HG02973 (cell line): ENCODE results near the gene LYPD6B.

Source experiments
- ATAC-seq: cut with Tn5 transposase; IDR thresholded peaks from one replicate; pipeline ENCODE4 v1.9.1; 2021; ENCODE audit warnings: moderate library complexity; ENCODE audit not compliant: unreplicated experiment

The LYPD6B gene, protein sequence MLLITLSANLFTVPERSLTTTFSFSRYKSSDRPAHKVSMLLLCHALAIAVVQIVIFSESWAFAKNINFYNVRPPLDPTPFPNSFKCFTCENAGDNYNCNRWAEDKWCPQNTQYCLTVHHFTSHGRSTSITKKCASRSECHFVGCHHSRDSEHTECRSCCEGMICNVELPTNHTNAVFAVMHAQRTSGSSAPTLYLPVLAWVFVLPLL

DNA sequence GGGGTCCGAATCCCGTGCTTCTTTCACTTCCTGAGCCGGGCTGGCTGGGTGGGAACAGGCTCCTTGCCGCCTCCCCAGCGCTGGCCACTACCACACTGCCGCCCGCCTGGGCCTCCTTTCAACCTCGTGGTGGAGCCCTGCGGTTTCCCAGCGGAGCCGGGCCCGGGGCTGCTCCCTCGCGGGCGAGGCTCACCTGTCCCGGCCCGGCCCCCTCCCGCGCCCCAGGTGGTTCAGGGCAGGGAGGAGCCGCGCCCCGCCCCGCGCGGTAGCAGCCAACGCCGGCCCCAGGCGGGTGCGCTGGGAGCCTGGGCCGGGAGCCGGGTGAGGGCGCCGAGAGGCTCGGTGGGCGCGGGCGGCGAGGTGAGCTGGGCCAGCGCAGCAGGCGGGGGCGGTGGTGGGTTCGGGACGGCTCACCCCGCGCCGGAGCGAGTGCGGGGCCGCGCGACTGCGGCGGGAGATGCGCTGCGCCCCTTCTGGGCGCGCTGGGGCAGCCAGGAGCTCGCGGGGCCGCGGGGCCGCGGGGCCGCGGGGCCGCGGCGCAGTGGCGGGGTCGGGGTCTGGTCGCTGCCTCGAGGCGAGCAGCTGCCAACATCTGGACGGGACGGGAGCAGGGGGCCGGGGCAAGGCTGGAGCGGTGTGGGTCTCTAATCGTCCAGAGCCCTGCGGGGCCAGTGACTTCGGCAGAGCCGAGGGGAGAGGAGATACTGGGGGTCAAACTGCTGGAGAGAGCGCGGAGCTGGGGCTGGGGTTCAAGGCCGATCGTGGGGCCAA, at the start of gene LYPD6B:
LYPD6B (plus strand) TSS at position 258 of the 771 bp plus-strand sequence. CDS start 92,250 bp downstream, outside the sequence.
- peak; percentile 60 for ATAC-seq

DNA sequence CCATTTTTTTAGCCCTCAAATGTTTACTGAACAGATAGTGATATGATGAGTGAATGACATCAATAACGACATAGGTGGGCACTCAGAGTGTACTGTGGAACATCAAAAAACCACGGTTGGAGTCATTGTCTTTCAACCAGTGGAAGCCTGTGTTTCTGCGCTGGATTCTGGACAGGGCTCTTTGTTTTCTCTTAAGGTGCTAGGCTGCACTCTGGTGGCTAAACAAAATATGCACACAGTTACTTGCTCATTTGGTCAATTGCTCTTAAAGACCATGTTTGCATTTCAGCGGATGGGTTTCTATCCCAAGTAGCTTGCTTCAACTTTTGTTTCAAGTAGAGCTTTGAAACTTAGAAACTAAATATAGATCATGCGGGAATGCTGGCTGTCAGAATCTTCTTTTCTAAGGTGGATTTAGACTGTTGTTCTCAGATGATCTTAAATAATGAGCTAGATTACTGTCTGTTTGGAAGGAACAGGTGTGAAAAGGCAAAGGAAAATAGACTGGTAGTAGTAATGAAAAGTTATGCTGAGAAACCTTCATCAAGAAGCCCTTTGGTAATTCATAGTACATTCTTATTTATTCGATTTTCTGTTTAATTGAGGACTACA, 48.5 kb upstream of the LYPD6B start:
- peak; percentile 70 for ATAC-seq

DNA sequence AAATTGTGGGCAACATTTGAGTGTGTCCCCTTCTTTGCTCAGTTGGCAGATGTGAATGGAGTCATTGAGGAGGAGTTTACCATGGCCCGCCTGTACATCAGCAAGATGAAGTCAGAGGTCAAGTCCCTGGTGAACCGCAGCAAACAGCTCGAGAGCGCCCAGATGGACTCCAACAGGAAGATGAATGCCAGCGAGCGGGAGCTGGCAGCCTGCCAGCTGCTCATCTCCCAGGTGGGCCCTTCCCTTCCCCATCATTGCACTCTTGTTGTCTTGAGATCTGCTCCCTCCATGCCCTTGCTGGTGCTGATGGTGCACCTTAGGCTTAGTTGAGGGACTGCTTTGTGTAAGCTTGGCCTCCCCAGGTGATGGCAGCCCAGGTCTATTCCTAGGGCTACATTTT, 47.5 kb upstream of the LYPD6B start:
- ATAC-seq: no peak

DNA sequence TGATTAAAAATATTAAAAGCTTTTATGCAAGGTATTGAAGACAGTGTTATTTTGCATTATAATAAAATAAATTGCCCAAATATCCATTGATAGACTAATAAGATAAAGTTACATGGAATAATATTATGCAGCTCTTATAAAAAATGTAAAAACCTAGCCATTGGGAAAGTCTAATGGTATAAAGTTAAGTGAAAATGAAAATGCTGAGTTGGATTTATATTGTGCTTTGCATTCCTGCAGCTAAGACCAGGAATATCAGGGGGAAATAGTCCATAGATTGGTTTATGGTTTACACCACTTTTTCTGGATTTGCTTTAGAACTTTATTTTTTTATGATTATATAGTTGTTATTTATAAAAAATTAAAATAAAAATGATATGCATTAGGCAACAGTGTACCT, 46.1 kb upstream of the LYPD6B start:
- no peak for ATAC-seq

DNA sequence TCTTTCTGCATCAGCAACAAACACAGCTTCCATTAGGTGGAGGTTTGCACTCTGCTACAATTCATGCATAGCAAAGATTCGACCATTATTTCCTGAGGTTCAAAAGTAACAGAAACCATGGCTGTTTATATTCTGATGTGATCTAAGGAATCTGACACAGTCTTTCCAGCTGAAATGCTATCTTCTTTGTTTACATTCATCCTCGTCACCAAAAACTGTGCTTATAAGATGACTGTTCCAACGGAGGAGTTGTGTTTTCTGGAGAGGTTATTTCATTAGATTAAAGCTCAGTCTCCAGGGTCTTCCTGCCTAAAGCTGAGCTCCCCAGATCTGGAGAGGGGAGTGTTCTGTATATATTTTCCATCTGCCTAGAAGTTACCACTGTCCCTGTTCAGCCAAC, 45.1 kb upstream of the LYPD6B start:
- no peak for ATAC-seq

DNA sequence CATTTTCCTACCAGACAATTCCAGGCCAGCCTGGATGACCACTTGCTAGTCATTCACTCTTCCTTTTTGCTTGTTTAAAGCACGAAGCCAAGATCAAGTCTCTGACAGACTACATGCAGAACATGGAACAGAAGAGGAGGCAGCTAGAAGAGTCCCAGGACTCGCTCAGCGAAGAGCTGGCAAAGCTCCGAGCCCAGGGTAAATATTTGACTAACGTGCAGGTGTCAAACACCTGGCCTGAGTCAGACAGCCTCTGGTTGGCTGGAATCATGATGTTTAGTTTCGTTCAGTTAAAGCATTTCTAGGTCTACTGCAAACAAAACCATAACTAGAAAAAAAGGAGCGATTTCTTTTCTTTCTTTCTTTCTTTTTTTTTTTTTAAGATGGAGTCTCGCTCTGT, 44.2 kb upstream of the LYPD6B start:
- no peak for ATAC-seq

DNA sequence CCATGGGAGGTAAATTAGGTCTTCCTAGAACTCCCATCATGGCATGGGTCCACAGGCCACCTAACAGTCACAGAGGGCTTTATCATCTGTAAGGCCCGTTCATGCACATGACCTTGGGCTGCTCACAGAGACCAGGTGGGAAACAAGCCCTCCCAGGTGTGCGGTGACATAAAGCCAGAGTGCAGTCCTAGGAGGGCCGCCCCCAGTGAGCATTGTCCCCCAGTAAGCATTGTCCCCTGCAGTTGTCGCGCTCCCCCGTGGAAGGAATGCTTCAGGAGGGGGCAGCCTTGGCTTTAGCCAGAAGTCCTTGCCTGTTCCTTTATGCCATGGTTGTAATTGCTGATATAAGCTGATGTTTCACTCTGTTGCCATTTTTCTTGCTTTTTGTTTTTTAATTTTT, 41.7 kb upstream of the LYPD6B start:
- ATAC-seq: no peak

DNA sequence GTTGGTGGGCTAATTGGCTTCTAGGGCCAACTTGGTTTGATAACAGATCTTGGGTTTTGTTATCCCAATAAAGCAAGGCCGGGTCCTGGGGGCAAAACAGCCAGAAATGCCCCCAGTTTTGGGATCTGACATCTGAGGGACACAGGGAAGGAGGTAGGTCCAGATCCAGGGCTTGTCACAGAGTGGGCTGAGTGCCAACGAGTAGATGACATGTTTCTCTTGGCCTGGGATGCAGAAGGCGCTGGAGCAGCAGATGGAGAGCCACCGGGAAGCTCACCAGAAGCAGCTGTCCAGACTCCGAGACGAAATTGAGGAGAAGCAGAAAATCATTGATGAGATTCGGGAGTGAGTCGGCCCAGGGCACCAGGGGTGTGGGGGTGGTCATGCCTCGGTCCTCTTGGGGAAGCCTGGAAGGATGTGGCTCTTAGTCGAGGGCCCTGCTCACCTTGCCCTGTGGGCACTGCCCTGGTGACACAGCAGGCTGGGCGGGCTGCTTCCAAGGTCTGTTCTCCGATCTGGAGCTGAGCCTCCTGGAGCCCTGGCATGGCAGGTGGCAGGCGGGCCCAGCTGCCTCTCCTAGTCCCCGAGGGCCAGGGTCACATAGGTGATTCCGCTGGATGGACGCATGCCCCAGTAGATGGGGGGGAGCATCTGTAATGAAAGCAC, 40.2 kb upstream of the LYPD6B start:
- ATAC-seq: no peak

DNA sequence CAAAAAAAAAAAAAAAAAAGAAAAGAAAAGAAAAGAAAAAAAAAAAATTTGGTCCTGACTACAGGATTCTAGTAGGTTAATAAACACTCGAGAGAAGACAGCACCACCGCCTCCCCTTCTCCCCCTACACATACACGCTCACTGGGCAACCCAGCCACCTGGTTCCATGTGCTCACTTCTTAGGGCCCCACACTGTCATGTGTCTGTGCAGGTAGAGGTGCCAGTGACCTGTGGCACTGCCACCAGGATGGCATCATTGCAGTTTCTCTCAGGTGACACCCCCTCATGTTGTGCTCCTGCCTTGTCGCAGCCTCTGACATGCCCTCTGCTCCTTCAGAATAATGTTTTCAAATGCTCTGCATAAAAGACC, 39.7 kb upstream of the LYPD6B start:
- ATAC-seq: no peak

DNA sequence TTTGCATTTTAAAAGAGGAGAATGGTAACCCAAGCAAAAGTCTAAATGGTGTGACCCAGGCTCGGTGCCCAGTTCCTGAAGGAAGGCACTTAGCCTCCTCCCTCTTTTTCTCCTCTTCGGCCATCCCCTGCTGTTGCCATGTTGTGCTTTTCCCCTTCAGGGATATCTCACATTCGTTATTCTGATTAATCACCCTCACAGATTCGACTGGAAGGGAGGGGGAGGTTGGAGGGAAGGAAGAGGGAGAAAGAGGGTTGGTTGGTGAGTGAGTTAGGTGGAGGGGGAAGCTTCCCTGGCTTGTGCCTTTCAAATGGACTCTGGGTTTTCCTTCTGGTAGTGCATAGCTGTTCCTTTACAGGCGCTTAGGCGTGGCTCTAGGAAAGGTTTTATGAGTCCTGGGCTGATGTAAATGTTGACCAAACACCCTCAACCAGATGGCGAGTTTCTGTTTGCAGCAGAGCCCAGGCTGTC, 39.0 kb upstream of the LYPD6B start:
- no peak for ATAC-seq

DNA sequence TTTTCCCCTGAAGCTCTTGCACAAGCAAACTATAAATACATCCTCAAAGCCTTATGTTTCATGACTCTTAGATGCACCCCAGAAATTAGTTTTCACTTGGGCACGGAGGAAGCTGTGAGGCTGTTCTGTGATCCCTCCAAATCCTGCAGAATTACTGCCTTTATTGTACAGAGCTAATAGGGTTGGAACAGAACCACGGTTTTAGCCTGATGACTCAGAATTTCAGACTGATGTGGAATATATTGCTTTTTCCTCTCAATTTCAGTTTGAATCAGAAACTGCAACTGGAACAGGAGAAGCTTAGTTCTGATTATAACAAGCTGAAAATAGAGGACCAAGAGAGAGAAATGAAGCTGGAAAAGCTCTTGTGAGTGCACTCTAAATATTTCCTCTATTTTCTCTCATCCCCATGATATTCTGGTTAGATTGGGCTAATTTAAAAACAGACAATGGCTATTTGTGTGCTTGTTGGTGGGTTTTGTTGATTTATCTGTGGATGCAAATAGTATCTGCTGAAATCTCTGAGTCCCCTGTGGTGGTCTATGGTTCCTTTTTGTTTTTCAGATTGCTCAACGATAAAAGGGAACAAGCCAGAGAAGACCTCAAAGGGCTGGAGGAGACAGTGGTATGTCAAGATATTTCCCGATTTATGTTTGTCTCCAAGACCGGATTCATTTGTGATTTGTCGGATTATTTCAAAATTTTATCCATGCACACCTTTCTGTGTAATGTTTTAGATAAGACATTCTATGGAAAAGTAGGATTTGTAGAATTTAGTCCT, 38.2 kb upstream of the LYPD6B start:
- ATAC-seq: no peak

DNA sequence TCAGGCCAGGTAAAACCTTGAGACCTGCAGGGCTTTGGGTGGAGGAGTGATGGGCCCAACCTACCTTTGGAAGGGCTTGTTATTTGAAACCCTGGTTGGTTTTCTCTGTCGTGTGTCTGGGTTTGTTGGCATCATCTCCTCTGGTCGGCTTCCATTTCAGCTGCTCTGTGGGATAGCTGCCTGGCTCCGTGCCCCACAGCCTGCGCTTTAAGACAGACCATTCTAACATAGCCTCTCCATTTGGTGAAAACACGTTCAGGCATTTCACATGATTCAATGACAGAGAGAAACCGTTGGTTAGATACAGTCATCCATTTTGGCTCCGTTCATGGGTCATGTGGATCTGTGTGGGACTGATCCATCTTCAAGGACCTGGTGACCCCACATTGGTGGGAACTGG, 37.0 kb upstream of the LYPD6B start:
- no peak for ATAC-seq

DNA sequence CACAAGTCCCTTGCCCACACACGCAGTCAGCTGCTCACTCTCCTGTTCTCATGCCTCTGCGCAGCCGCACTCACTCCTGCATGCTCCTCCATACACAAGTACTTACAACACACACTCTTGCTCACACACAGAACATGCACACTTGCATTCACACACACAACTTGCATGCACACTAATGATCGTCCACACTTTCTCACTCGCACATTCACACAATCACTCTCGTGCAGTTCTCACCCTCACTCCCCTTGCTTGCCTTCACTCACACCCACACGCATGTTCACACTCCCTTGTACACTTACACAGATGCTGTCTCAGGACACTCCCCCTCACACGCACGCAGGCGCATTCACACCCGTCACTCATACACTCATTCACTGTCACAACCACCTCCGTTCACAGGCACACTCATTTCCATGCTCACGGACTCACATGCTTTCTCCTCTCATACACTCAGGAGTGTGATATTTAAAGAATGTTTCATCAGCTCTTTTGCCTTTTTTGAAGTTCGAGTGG, 36.1 kb upstream of the LYPD6B start:
- ATAC-seq: no peak

DNA sequence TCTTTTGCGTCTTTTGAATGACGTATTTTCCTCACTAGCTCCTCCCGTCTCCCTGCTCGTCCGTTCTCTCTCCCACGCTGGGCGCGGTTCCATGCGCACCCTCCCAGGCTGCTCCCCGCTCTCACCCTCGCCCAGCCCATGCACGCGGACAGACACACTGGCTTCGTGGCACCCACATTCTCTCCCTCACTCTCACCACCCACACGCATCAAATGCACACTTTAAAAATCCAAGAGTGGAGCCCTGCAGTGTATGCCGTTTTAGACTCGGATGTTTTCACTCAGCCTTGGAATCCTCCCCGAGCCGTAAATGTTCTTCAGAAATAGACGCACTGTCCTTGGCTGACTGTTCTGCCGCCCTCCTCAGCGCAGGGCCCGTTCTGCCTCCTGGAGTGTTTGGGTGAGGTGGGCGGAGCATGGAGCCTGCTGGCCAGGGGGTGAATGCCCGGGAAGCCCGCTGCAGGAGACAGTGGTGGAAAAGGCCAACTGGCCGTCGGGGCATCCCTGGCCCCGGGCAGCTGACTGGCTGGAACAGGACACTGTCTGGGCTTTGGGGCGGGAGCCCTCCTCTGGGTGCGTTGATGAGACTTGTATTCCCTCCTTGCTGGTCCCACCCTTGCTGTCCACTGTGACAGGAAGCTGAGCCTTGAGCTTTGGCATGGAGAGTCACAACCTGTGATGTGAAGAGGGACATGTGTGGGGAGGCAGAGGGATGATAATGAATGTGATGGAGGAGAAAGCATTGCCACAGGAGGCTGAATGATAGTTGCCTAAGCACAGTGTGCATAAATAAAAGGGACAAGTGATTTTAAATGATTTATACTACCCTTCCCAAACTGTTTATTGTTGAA, 35.4 kb upstream of the LYPD6B start:
- ATAC-seq: no peak

DNA sequence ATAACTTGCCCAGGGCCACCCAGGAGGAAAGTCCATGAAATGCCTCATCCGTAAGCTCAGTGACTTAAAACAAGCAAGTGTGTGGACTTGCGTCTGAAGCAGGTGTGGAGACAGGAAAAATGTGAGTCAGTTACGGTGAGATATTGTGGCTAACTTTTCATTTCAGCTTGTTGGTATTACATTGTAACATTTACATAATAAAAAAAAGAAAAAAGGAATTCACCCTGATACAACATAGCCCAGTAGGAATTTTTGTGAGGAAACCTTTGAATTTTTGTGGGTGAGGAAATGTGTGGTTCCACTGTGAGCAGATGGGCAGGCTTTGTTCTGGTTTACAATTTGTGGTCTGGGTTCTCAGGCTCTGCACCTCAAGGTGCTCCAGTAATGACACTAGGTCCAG, 33.7 kb upstream of the LYPD6B start:
- no peak for ATAC-seq

DNA sequence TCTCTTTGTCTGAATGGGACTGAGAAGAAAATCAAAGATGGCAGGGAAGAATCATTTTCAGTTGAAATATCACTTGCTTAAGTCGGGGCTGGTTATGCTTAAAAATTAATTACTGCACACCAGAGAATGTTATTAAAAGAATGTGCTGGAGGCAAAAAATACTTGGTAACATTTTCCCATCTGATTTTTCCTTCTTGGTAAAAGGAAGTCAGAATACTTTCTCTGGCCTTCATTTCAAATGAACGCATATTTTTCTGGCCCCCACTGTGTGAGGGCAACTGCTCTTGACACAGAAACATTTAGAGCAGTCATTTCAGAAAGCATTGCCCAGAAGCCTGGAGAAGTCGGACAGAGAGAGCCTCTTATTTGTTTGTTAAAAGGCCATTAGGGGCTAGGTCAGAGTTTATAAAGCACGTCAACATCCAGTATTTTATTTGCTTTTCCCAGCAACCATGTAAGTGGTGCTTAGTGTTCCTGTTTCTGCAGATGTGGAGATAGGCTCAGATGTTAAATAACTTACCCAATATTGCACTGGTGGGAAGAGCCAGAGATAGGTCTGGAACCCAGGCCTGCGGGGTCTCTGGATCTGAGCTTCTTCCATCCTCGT, 32.9 kb upstream of the LYPD6B start:
- no peak for ATAC-seq

DNA sequence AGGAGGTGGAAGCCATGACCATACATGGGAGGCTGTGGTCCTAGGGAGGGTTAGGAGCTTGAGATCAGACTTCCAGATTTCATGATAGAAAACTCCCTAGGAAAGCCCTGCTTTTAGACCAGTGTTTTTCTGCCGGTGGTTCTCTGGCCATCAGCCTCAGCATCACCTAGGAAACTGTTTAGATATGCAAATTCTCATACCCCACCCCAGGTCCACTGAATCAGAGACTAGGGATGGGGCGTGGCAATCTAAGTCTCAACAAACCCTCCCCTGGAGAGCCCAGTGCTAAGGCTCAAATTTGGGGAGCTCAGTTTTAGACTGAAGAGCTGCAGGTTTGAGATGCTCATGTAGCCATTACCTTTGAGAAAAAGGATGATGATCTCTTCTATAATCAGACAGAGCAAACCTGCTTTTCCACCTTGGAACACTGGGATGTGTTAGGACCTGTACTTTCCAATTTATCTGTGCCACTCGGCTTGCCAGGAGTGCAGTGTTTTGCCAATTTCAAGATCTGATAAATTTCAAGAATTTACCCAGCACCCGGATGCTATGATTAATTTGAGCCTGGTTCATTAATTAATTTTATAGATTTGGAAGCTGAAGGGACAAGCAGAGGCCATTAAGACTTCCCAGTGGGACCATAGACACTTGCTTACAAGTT, 31.5 kb upstream of the LYPD6B start:
- ATAC-seq: no peak

DNA sequence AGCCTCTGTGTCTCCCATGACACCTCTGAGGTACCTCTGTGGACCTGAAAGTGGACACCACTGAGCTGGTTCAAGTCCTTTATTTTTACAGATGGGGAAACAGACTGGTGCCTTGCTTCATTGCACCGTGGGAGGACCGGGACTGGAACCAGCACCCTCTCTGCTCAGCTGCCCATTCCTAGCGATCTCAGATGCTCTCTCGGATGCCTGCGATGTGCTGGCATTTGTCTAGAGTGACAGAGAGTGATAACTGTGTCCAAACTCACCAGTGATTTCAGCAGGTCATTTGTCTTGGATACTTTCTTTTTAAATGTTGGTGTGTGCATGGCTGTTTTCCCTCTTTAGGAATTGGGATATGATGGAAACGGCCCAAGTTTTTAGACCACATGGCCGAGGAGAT, 30.1 kb upstream of the LYPD6B start:
- no peak for ATAC-seq
